Measurements from ENCODE around the gene ENDOU.
"Not testable (repeated sequence)": the region's sequence is repeated elsewhere in the genome, so short reads cannot be mapped to it uniquely, and the experiment has no call there.

DNA sequence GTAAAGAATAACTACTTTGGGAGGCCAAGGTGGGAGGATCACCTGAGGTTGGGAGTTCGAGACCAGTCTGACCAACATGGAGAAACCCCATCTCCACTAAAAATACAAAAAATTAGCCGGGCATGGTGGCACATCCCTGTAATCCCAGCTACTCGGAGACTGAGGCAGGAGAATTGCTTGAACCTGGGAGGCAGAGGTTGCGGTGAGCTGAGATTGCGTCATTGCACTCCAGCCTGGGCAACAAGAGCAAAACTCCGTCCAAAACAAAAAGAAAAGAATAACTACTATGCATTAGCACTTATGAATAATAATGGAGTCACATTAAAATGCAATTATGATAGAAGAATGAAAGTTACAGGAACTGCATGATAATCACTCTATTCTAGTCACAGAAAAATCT lies 57.4 kb downstream of the ENDOU start:
- TF ChIP-seq PATZ1 (CRISPR knock-in tag; IDR thresholded peaks at IDR 0.05; ENCODE audit: borderline replicate concordance); ZFP3 (CRISPR knock-in tag; IDR thresholded peaks at IDR 0.05); RARB (CRISPR knock-in tag; IDR thresholded peaks at IDR 0.05); BACH2 (CRISPR knock-in tag; IDR thresholded peaks at IDR 0.05; ENCODE audit: borderline replicate concordance); ZNF565 (CRISPR knock-in tag; conservative IDR thresholded peaks at IDR 0.05; ENCODE audit: low read depth); TOX (CRISPR knock-in tag; IDR thresholded peaks at IDR 0.05; ENCODE audit: borderline replicate concordance); ARNTL (CRISPR knock-in tag; IDR thresholded peaks at IDR 0.05; ENCODE audit: borderline replicate concordance, low read depth); ZNF8 (CRISPR knock-in tag; IDR thresholded peaks at IDR 0.05): not testable (repeated sequence)
- TF ChIP-seq, protein P1, sequence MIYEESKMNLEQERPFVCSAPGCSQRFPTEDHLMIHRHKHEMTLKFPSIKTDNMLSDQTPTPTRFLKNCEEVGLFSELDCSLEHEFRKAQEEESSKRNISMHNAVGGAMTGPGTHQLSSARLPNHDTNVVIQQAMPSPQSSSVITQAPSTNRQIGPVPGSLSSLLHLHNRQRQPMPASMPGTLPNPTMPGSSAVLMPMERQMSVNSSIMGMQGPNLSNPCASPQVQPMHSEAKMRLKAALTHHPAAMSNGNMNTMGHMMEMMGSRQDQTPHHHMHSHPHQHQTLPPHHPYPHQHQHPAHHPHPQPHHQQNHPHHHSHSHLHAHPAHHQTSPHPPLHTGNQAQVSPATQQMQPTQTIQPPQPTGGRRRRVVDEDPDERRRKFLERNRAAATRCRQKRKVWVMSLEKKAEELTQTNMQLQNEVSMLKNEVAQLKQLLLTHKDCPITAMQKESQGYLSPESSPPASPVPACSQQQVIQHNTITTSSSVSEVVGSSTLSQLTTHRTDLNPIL (CRISPR knock-in tag; IDR thresholded peaks at IDR 0.05; ENCODE audit: low read depth) = not testable (repeated sequence)
- TF ChIP-seq, protein P2, sequence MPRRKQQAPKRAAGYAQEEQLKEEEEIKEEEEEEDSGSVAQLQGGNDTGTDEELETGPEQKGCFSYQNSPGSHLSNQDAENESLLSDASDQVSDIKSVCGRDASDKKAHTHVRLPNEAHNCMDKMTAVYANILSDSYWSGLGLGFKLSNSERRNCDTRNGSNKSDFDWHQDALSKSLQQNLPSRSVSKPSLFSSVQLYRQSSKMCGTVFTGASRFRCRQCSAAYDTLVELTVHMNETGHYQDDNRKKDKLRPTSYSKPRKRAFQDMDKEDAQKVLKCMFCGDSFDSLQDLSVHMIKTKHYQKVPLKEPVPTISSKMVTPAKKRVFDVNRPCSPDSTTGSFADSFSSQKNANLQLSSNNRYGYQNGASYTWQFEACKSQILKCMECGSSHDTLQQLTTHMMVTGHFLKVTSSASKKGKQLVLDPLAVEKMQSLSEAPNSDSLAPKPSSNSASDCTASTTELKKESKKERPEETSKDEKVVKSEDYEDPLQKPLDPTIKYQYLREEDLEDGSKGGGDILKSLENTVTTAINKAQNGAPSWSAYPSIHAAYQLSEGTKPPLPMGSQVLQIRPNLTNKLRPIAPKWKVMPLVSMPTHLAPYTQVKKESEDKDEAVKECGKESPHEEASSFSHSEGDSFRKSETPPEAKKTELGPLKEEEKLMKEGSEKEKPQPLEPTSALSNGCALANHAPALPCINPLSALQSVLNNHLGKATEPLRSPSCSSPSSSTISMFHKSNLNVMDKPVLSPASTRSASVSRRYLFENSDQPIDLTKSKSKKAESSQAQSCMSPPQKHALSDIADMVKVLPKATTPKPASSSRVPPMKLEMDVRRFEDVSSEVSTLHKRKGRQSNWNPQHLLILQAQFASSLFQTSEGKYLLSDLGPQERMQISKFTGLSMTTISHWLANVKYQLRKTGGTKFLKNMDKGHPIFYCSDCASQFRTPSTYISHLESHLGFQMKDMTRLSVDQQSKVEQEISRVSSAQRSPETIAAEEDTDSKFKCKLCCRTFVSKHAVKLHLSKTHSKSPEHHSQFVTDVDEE (CRISPR knock-in tag; IDR thresholded peaks at IDR 0.05) = not testable (repeated sequence)

All from SK-N-SH treated with all-trans-retinoic acid at 6 μM for 48 hours (cell line).